Measurements from ENCODE around the gene BNIP2.

Gene BNIP2

DNA sequence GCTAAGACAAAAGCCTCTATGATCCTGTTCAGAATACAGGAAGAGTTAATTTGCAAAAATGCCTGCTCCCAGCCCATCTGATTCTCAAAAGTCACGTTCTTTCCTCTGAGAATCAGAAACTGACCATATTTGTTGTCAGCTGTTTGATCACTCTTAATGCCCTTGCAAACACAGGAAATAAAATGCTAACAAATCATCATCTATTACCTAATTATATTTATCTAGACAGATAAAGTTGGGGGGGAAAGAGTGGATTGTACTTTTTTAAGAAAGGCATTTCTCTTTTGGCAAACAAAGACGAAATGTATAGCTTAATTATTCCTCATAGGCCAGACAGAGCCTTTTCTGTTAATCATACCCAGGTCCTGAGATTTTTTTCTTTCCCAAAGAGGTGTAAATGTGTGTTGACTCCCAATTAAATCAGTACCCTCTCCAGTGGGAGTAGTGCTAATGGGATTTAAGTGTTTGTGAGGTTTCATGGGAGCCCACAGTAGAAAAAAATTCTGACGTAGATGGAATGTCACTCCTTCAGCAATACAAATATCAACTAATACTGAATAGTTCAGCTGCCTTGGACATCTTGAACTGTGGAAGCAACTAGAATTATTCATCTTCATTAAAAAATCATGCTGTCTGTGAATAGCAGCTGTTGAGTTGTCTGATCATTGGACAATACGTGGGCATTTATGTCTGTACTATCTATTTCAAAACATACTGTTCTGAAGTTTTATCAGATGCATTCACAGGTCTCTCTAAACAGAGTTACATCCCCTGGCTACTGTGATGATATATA is 22.5 kb upstream of the BNIP2 start:
- H3K27me3 ChIP-seq (ENCODE audit: control insufficient read depth, insufficient read depth, low read length) = no peaks in the 10 kb centered on the region
- H3K4me2 ChIP-seq (ENCODE audit: low read length) = no peak overlapping the region
- no peak overlapping the region for H2AFZ ChIP-seq
- no peaks in the 10 kb centered on the region for H3K79me2 ChIP-seq
- no peak overlapping the region for H3K27ac ChIP-seq
- H3K4me3 ChIP-seq (ENCODE audit: low read depth, low read length) = no peak overlapping the region
- H3K9me3 ChIP-seq (ENCODE audit: control insufficient read depth, low read length) = no peaks in the 10 kb centered on the region
- TF ChIP-seq, protein P1, sequence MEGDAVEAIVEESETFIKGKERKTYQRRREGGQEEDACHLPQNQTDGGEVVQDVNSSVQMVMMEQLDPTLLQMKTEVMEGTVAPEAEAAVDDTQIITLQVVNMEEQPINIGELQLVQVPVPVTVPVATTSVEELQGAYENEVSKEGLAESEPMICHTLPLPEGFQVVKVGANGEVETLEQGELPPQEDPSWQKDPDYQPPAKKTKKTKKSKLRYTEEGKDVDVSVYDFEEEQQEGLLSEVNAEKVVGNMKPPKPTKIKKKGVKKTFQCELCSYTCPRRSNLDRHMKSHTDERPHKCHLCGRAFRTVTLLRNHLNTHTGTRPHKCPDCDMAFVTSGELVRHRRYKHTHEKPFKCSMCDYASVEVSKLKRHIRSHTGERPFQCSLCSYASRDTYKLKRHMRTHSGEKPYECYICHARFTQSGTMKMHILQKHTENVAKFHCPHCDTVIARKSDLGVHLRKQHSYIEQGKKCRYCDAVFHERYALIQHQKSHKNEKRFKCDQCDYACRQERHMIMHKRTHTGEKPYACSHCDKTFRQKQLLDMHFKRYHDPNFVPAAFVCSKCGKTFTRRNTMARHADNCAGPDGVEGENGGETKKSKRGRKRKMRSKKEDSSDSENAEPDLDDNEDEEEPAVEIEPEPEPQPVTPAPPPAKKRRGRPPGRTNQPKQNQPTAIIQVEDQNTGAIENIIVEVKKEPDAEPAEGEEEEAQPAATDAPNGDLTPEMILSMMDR (IDR thresholded peaks at IDR 0.05) = no peak
- H3K9ac ChIP-seq = no peak overlapping the region
- H3K36me3 ChIP-seq (ENCODE audit: control insufficient read depth, insufficient read depth, low read length) = no peaks in the 10 kb centered on the region
- no peaks in the 10 kb centered on the region for H3K4me1 ChIP-seq

DNA sequence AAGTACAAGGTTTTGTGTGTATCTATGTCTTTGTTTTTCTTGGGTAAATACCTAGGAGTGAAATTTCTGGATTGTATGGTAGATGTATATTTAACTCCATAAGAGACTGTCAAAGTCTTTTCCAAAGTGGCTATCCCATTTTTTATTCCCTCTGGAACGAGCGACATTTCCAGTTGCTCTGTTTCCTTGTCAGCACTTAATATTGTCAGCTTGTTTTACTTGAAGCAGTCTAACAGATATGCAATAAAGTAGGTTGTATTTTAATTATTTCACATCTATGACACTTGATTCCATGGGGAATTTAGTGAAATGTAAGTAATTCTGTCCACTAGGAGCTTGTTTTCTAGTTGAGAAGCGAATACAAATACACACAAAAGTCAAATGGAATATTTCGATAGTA is 18.5 kb upstream of the BNIP2 start:
- TF ChIP-seq, protein P1 (IDR thresholded peaks at IDR 0.05) = no peak
- H3K9ac ChIP-seq = no peak overlapping the region
- no peak overlapping the region for H2AFZ ChIP-seq
- H3K27ac ChIP-seq = no peak overlapping the region
- no peak overlapping the region for H3K4me3 ChIP-seq (ENCODE audit: low read depth, low read length)
- no peaks in the 10 kb centered on the region for H3K27me3 ChIP-seq (ENCODE audit: control insufficient read depth, insufficient read depth, low read length)
- H3K9me3 ChIP-seq (ENCODE audit: control insufficient read depth, low read length) = no peaks in the 10 kb centered on the region
- no peaks in the 10 kb centered on the region for H3K36me3 ChIP-seq (ENCODE audit: control insufficient read depth, insufficient read depth, low read length)
- H3K4me2 ChIP-seq (ENCODE audit: low read length) = no peak overlapping the region
- H3K4me1 ChIP-seq = no peaks in the 10 kb centered on the region
- H3K79me2 ChIP-seq = no peaks in the 10 kb centered on the region

DNA sequence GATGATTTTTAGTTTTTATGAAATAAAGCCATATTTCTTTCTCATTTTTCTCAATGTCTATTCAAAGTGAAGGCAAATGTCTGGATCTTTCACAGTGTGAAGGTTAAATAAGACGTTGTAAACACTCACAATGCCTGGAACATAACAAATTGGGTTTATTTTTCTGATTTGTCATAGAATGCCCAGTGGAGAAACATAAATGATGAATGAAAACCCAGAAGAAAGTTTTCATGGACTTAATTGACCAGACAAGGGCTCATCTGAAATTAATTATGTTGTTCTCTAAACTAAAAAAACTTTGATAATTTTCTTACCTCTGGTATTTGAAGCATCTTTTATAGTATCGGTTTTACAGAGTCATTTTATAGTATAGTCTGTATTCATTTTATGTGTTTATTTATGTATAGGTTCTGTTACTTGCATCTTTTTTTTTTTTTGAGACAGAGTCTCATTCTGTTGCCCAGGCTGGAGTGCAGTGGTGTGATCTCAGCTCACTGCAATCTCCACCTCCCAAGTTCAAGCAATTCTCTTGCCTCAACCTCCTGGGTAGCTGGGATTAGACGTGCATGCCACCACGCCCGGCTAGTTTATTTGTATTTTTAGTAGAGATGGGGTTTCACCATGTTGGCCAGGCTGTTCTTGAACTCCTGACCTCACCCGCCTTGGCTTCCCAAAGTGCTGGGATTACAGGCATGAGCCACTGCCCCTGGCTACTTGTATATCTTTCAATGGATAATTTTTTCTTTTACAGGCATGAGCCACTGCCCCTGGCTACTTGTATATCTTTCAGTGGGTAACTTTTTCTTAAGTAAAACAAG is 15.1 kb upstream of the BNIP2 start:
- no peak overlapping the region for H3K4me3 ChIP-seq (ENCODE audit: low read depth, low read length)
- no peaks in the 10 kb centered on the region for H3K4me1 ChIP-seq
- no peak overlapping the region for H2AFZ ChIP-seq
- no peaks in the 10 kb centered on the region for H3K27me3 ChIP-seq (ENCODE audit: control insufficient read depth, insufficient read depth, low read length)
- H3K27ac ChIP-seq = no peak overlapping the region
- H3K79me2 ChIP-seq = no peaks in the 10 kb centered on the region
- no peaks in the 10 kb centered on the region for H3K9me3 ChIP-seq (ENCODE audit: control insufficient read depth, low read length)
- no peaks in the 10 kb centered on the region for H3K36me3 ChIP-seq (ENCODE audit: control insufficient read depth, insufficient read depth, low read length)
- no peak overlapping the region for H3K4me2 ChIP-seq (ENCODE audit: low read length)
- no peak overlapping the region for H3K9ac ChIP-seq
- TF ChIP-seq, protein P1 (IDR thresholded peaks at IDR 0.05) = no peak

DNA sequence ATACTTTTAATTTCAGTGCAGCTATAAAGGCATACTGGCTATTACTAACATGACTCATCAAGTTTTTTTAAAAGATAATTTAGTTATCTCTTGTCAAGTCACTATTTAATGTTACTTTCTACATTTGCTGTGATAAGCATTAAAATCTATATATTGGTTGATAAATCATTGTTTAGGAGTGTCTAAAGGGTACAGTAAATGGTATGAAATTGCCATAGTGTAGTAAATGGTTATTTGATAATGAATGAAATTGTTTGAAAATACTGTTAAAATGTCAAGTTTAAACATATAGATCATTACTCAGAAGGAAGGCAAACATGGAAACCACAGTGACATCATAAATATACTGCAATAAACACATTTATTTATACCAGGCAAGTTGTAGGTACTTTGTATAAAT is 13.2 kb upstream of the BNIP2 start:
- Histone ChIP-seq H3K4me3 (ENCODE audit: low read depth, low read length) (no peak overlapping the region), H3K27ac (no peak overlapping the region), H3K9me3 (ENCODE audit: control insufficient read depth, low read length) (no peaks in the 10 kb centered on the region), H3K4me2 (ENCODE audit: low read length) (no peak overlapping the region), H3K27me3 (ENCODE audit: control insufficient read depth, insufficient read depth, low read length) (no peaks in the 10 kb centered on the region), H2AFZ (no peak overlapping the region), H3K9ac (no peak overlapping the region), H3K36me3 (ENCODE audit: control insufficient read depth, insufficient read depth, low read length) (no peaks in the 10 kb centered on the region), H3K4me1 (no peaks in the 10 kb centered on the region), H3K79me2 (no peaks in the 10 kb centered on the region)
- TF ChIP-seq, protein P1 (IDR thresholded peaks at IDR 0.05) = no peak

Data from parathyroid adenoma (tissue), 2 donors.